ENCODE data around the gene KLF11.

Gene KLF11

GRCh38 chr2:10038123-10038522, 5.2 kb upstream of the KLF11 start:
- H3K36me3 ChIP-seq: no peaks in the 10 kb centered on the region
- no peak overlapping the region for H3K4me3 ChIP-seq (ENCODE audit: low read depth, low read length)
- H3K27me3 ChIP-seq (ENCODE audit: insufficient read depth, low read depth, severe bottlenecking): no peaks in the 10 kb centered on the region
- no peak for DNase-seq
- peaks cover 10% of the 10 kb centered on the region for H3K9me3 ChIP-seq (ENCODE audit: severe bottlenecking)
- no peak for TF ChIP-seq CTCF (IDR thresholded peaks at IDR 0.05; ENCODE audit: low read depth, low read length)
- no peak overlapping the region for H3K27ac ChIP-seq

- no peaks in the 10 kb centered on the region for H3K36me3 ChIP-seq
- no peaks in the 10 kb centered on the region for H3K27me3 ChIP-seq (ENCODE audit: insufficient read depth, low read depth, severe bottlenecking)
- TF ChIP-seq CTCF (IDR thresholded peaks at IDR 0.05; ENCODE audit: low read depth, low read length): no peak
- H3K27ac ChIP-seq: peak overlapping the region; percentile 40
- H3K9me3 ChIP-seq (ENCODE audit: severe bottlenecking): peaks cover 10% of the 10 kb centered on the region
- H3K4me3 ChIP-seq (ENCODE audit: low read depth, low read length): no peak overlapping the region
- DNase-seq: no peak
Measured at GRCh38 chr2:10038716-10039115, 4.6 kb upstream of the KLF11 start.

- TF ChIP-seq CTCF (IDR thresholded peaks at IDR 0.05; ENCODE audit: low read depth, low read length): no peak
- Histone ChIP-seq H3K9me3 (ENCODE audit: severe bottlenecking) (peaks cover 15% of the 10 kb centered on the region), H3K4me3 (ENCODE audit: low read depth, low read length) (no peak overlapping the region), H3K36me3 (peaks cover 3% of the 10 kb centered on the region), H3K27ac (peak overlapping the region; percentile 40), H3K27me3 (ENCODE audit: insufficient read depth, low read depth, severe bottlenecking) (no peaks in the 10 kb centered on the region)
- no peak for DNase-seq
Measured at GRCh38 chr2:10039658-10040410, 3.5 kb upstream of the KLF11 start.

GRCh38 chr2:10041711-10042110, 1.6 kb upstream of the KLF11 start:
- no peak overlapping the region for H3K4me3 ChIP-seq (ENCODE audit: low read depth, low read length)
- peaks cover 16% of the 10 kb centered on the region for H3K9me3 ChIP-seq (ENCODE audit: severe bottlenecking)
- H3K27me3 ChIP-seq (ENCODE audit: insufficient read depth, low read depth, severe bottlenecking): no peaks in the 10 kb centered on the region
- peaks cover 16% of the 10 kb centered on the region for H3K36me3 ChIP-seq
- no peak for DNase-seq
- no peak overlapping the region for H3K27ac ChIP-seq
- no peak for TF ChIP-seq CTCF (IDR thresholded peaks at IDR 0.05; ENCODE audit: low read depth, low read length)

- no peak for TF ChIP-seq CTCF (IDR thresholded peaks at IDR 0.05; ENCODE audit: low read depth, low read length)
- Histone ChIP-seq H3K27me3 (ENCODE audit: insufficient read depth, low read depth, severe bottlenecking) (no peaks in the 10 kb centered on the region), H3K27ac (no peak overlapping the region), H3K4me3 (ENCODE audit: low read depth, low read length) (no peak overlapping the region), H3K9me3 (ENCODE audit: severe bottlenecking) (peaks cover 16% of the 10 kb centered on the region), H3K36me3 (peaks cover 24% of the 10 kb centered on the region)
- no peak for DNase-seq
Measured at GRCh38 chr2:10042301-10043161, 819 bp upstream of the KLF11 start.

All from WERI-Rb-1 (cell line).